Loucy (cell line): Measurements from ENCODE around the gene RGS3.
"Not testable (repeated sequence)": the region's sequence is repeated elsewhere in the genome, so short reads cannot be mapped to it uniquely, and the experiment has no call there.

Experiments
- H2AFZ ChIP-seq: fragments of 200-600 bp; sonication (generic); 2 replicates; pipeline ENCODE4 v1.6.0; 2016; ENCODE audit warnings: antibody characterized with exemption, mild to moderate bottlenecking, low read length, moderate library complexity
- H3F3A ChIP-seq: fragments of 200-600 bp; 2 replicates; pipeline ENCODE4 v1.6.0; 2016; ENCODE audit warnings: antibody characterized with exemption, low read depth, mild to moderate bottlenecking
- H3K27me3 ChIP-seq: fragments of 200-600 bp; sonication (generic); 2 replicates; pipeline ENCODE4 v1.6.1; 2014; ENCODE audit warnings: low read length, mild to moderate bottlenecking; ENCODE audit not compliant: insufficient read depth, poor library complexity, severe bottlenecking
- H3K36me3 ChIP-seq: fragments of 200-600 bp; sonication (generic); 2 replicates; pipeline ENCODE4 v1.6.1; 2016; ENCODE audit warnings: low read length; ENCODE audit not compliant: insufficient read depth
- H3K4me1 ChIP-seq: fragments of 200-600 bp; sonication (generic); 2 replicates; pipeline ENCODE4 v1.5.1; 2014; ENCODE audit warnings: low read length, mild to moderate bottlenecking; ENCODE audit not compliant: insufficient read depth, poor library complexity, severe bottlenecking
- H3K4me2 ChIP-seq: fragments of 200-600 bp; sonication (generic); 2 replicates; pipeline ENCODE4 v1.6.0; 2014; ENCODE audit warnings: antibody characterized with exemption, low read length, low read depth, mild to moderate bottlenecking; ENCODE audit not compliant: poor library complexity, severe bottlenecking
- H3K4me3 ChIP-seq: fragments of 200-600 bp; sonication (generic); 2 replicates; pipeline ENCODE4 v1.5.1; 2014; ENCODE audit warnings: low read length, mild to moderate bottlenecking, mixed read lengths; ENCODE audit not compliant: poor library complexity, severe bottlenecking
- H3K79me2 ChIP-seq: fragments of 200-600 bp; sonication (generic); 2 replicates; pipeline ENCODE4 v1.6.1; 2014; ENCODE audit warnings: low read length; ENCODE audit not compliant: insufficient read depth
- H3K9ac ChIP-seq: fragments of 200-600 bp; sonication (generic); 2 replicates; pipeline ENCODE4 v1.6.0; 2014; ENCODE audit warnings: mild to moderate bottlenecking, low read depth, low read length, moderate library complexity; ENCODE audit not compliant: poor library complexity, severe bottlenecking
- H3K9me2 ChIP-seq: fragments of 200-600 bp; sonication (generic); replicated peaks from 2 replicates; pipeline ENCODE4 v1.6.1; 2016; ENCODE audit warnings: low read depth, low read length, mixed read lengths
- H3K9me3 ChIP-seq: fragments of 200-600 bp; sonication (generic); 2 replicates; pipeline ENCODE4 v1.6.1; 2014; ENCODE audit warnings: mild to moderate bottlenecking, antibody characterized with exemption, low read length, low read depth; ENCODE audit not compliant: insufficient read depth
- H4K20me1 ChIP-seq: fragments of 200-600 bp; sonication (generic); 2 replicates; pipeline ENCODE4 v1.6.0; 2014; ENCODE audit warnings: antibody characterized with exemption, low read length, mild to moderate bottlenecking; ENCODE audit not compliant: insufficient read depth, poor library complexity, severe bottlenecking
- EZH2phosphoT487 ChIP-seq: fragments of 200-600 bp; IDR thresholded peaks from 2 replicates; pipeline ENCODE4 v1.6.1; 2018; ENCODE audit warnings: antibody characterized with exemption, mild to moderate bottlenecking, moderate library complexity, borderline replicate concordance
- TF ChIP-seq, protein P1 (sequence below): fragments of 200-600 bp; sonication (generic); conservative IDR thresholded peaks from 2 replicates; pipeline ENCODE4 v1.5.1; 2014; ENCODE audit warnings: mild to moderate bottlenecking, antibody characterized with exemption, low read length

The RGS3 gene

DNA sequence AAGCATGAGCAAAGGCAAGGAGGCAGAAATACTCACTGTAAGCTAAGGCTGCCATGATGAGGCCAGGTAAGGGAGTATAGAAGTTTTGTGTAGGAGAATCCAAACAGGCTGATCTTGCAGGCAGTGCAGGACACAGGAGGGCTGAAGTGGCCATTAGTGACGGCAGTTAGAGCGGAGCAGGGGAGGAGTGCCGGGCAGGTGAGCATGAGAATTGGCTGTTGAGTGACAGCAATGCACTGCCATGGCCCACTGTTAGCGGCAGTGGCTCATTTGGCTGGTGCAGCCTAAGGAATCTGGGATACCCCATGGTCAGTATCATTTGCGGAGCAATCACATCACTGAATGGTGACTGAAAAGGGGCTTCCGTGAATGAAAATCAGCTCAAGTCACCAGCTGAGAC, 22.8 kb downstream of the RGS3 start:
- no peak for TF ChIP-seq EZH2phosphoT487
- Histone ChIP-seq H3K36me3 (no peaks in the 10 kb centered on the region), H3K9me2 (no peaks in the 10 kb centered on the region), H3K4me1 (no peaks in the 10 kb centered on the region), H4K20me1 (no peaks in the 10 kb centered on the region), H3F3A (no peaks in the 10 kb centered on the region), H3K4me2 (no peak overlapping the region), H3K79me2 (no peaks in the 10 kb centered on the region), H3K4me3 (no peak overlapping the region), H3K9me3 (no peaks in the 10 kb centered on the region), H3K27me3 (no peaks in the 10 kb centered on the region), H3K9ac (no peak overlapping the region), H2AFZ (no peak overlapping the region)

DNA sequence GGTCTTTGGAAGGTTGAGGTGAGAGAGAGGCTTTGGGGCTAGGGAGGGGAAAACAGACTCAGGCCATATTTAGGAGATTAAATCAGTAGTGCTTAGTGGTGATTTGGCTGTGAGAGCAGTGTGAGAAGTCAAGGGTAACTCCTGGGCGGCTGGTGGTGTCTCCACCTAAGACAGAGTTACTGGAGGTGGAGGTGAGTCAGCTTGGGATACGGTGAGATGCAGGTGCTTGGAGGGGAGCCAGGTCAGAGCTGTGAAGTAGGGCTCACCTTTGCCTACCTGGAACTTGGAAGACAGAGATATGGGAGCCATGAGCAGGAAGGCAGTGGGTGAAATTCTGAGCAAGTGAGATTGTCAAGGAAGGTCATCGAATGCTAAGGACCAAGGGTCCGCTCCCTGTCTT, 24.5 kb downstream of the RGS3 start:
- no peaks in the 10 kb centered on the region for H3K9me2 ChIP-seq
- no peak overlapping the region for H3K4me2 ChIP-seq
- H3K9ac ChIP-seq, result no peak overlapping the region
- H3K9me3 ChIP-seq, result no peaks in the 10 kb centered on the region
- H2AFZ ChIP-seq, result no peak overlapping the region
- no peaks in the 10 kb centered on the region for H3F3A ChIP-seq
- H3K79me2 ChIP-seq, result no peaks in the 10 kb centered on the region
- H4K20me1 ChIP-seq, result no peaks in the 10 kb centered on the region
- no peak overlapping the region for H3K4me3 ChIP-seq
- H3K27me3 ChIP-seq, result no peaks in the 10 kb centered on the region
- TF ChIP-seq, protein P1, sequence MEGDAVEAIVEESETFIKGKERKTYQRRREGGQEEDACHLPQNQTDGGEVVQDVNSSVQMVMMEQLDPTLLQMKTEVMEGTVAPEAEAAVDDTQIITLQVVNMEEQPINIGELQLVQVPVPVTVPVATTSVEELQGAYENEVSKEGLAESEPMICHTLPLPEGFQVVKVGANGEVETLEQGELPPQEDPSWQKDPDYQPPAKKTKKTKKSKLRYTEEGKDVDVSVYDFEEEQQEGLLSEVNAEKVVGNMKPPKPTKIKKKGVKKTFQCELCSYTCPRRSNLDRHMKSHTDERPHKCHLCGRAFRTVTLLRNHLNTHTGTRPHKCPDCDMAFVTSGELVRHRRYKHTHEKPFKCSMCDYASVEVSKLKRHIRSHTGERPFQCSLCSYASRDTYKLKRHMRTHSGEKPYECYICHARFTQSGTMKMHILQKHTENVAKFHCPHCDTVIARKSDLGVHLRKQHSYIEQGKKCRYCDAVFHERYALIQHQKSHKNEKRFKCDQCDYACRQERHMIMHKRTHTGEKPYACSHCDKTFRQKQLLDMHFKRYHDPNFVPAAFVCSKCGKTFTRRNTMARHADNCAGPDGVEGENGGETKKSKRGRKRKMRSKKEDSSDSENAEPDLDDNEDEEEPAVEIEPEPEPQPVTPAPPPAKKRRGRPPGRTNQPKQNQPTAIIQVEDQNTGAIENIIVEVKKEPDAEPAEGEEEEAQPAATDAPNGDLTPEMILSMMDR, result no peak
- no peak for TF ChIP-seq EZH2phosphoT487
- peaks cover 10% of the 10 kb centered on the region for H3K4me1 ChIP-seq
- H3K36me3 ChIP-seq, result no peaks in the 10 kb centered on the region

DNA sequence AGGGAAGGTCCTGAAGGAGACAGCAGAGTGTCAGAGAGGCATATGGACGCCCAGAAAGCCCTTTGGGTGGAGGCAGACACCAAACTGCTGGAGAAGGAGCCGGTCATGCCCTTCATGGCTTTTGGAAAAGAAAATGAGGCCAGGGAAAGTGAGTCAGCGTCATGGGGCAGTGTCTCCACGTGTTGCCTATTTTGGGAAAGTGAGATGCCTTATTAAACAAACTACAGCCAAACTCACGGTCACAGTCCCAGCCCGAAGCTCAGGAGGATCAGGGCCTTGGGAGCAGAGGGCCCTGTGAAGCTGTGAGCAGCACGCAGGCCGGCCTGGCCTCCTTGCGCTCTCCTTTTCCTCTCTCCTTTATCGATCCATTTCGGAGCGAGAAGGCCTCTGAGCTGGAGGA, 25.0 kb downstream of the RGS3 start:
- H2AFZ ChIP-seq, result no peak overlapping the region
- H3K79me2 ChIP-seq, result no peaks in the 10 kb centered on the region
- H3K27me3 ChIP-seq, result no peaks in the 10 kb centered on the region
- H3K9me2 ChIP-seq, result no peaks in the 10 kb centered on the region
- H3K4me2 ChIP-seq, result no peak overlapping the region
- peaks cover 14% of the 10 kb centered on the region for H3K4me1 ChIP-seq
- H4K20me1 ChIP-seq, result no peaks in the 10 kb centered on the region
- H3F3A ChIP-seq, result no peaks in the 10 kb centered on the region
- H3K9me3 ChIP-seq, result no peaks in the 10 kb centered on the region
- H3K36me3 ChIP-seq, result no peaks in the 10 kb centered on the region
- H3K9ac ChIP-seq, result no peak overlapping the region
- no peak for TF ChIP-seq EZH2phosphoT487
- TF ChIP-seq, protein P1, result no peak
- H3K4me3 ChIP-seq, result no peak overlapping the region

DNA sequence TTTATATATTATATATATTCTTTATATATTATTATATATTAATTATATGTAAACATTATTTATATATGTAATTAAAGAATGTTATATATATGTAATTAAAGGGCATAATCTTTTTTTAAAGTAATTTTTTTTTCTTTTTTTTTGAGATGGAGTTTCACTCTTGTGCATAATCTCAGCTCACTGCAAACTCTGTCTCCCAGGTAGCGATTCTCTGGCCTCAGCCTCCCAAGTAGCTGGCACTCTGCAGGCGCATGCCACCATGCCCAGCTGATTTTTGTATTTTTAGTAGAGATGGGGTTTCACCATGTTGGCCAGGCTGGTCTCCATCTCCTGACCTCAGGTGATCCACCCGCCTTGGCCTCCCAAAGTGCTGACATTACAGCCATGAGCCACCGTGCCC, 27.6 kb downstream of the RGS3 start:
- not testable (repeated sequence) for H4K20me1 ChIP-seq, H3K4me2 ChIP-seq, H2AFZ ChIP-seq, H3K79me2 ChIP-seq, H3K4me3 ChIP-seq, H3K9me3 ChIP-seq, H3F3A ChIP-seq, H3K9me2 ChIP-seq, H3K27me3 ChIP-seq, H3K9ac ChIP-seq, H3K36me3 ChIP-seq
- peaks cover 16% of the 10 kb centered on the region for H3K4me1 ChIP-seq
